Fibroblast of skin of left biceps (primary cell): ENCODE data around the gene FUBP1.
"Not testable (repeated sequence)": the region's sequence is repeated elsewhere in the genome, so short reads cannot be mapped to it uniquely, and the experiment has no call there.

Experiments used
- DNase-seq, 2 experiments: peaks; one replicate each; pipeline ENCODE4 v3.0.0-alpha.2; 2013; ENCODE audit warnings: low read depth in 2 of 2

The FUBP1 gene

GRCh38 chr1:77978969-77979876 is at the start of gene FUBP1:
Gene FUBP1 (minus strand): TSS chr1:77979072. CDS start chr1:77979004, 68 bp downstream.
- DNase-seq: peak; percentile 99

- DNase-seq: not testable (repeated sequence)
Measured at GRCh38 chr1:78021134-78021533, 42.3 kb upstream of the FUBP1 start.

- DNase-seq: no peak
Measured at GRCh38 chr1:78019024-78019423, 40.2 kb upstream of the FUBP1 start.

GRCh38 chr1:78015148-78015547 is 36.3 kb upstream of the FUBP1 start:
- no peak for DNase-seq

- no peak for DNase-seq
Measured at GRCh38 chr1:78011050-78011449, 32.2 kb upstream of the FUBP1 start.

GRCh38 chr1:78009836-78010235 is 31.0 kb upstream of the FUBP1 start:
- peak in 1 of 2 experiments; percentile 13 for DNase-seq

- no peak for DNase-seq
Measured at GRCh38 chr1:78009276-78009675, 30.4 kb upstream of the FUBP1 start.

GRCh38 chr1:78007677-78008341 is 28.9 kb upstream of the FUBP1 start:
- DNase-seq: no peak

GRCh38 chr1:78006521-78006920 is 27.6 kb upstream of the FUBP1 start:
- DNase-seq: no peak

GRCh38 chr1:78005755-78006154 is 26.9 kb upstream of the FUBP1 start:
- DNase-seq: peak; percentile 83 to 86

GRCh38 chr1:78005448-78005722 is 26.5 kb upstream of the FUBP1 start:
- no peak for DNase-seq

GRCh38 chr1:78004719-78005447 is 26.0 kb upstream of the FUBP1 start, which contains the start of gene DNAJB4:
Gene DNAJB4 (plus strand): TSS chr1:78004939. CDS start chr1:78005111, 172 bp downstream.
- DNase-seq: peak; percentile 94 to 95

- DNase-seq: peak; percentile 71 to 76
Measured at GRCh38 chr1:78003882-78004718, 25.2 kb upstream of the FUBP1 start.

GRCh38 chr1:78003070-78003746 is 24.3 kb upstream of the FUBP1 start:
- DNase-seq: no peak

GRCh38 chr1:78000536-78000935 is 21.7 kb upstream of the FUBP1 start:
- not testable (repeated sequence) for DNase-seq

- DNase-seq: no peak
Measured at GRCh38 chr1:77996734-77997133, 17.9 kb upstream of the FUBP1 start.

GRCh38 chr1:77994117-77994705 is 15.3 kb upstream of the FUBP1 start:
- no peak for DNase-seq

- no peak for DNase-seq
Measured at GRCh38 chr1:77991638-77992037, 12.8 kb upstream of the FUBP1 start.

- no peak for DNase-seq
Measured at GRCh38 chr1:77990629-77991204, 11.8 kb upstream of the FUBP1 start.

GRCh38 chr1:77989744-77990143 is 10.9 kb upstream of the FUBP1 start:
- no peak for DNase-seq
